Transverse colon (tissue), 4 donors: Measurements from ENCODE around the gene TRPM3.

Source experiments
- CTCF ChIP-seq, 5 experiments: fragments of 200-600 bp in 3 of 5; fragments of 450-650 bp in 2 of 5; sonication (generic) in 3 of 5; IDR thresholded peaks; 1 replicate in 2 of 5; 2 replicates in 3 of 5; pipeline ENCODE4 v1.5.1; 2016 to 2017; ENCODE audit warnings: antibody characterized with exemption in 5 of 5, inconsistent platforms in 3 of 5, mild to moderate bottlenecking in 2 of 5, moderate library complexity in 1 of 5
- EP300 ChIP-seq: sonication (generic); formaldehyde crosslinking; IDR thresholded peaks from one replicate; pipeline ENCODE4 v1.6.1; 2017; ENCODE audit warnings: antibody characterized with exemption, low read depth
- POLR2AphosphoS5 ChIP-seq, 3 donors: sonication (generic); formaldehyde crosslinking; IDR thresholded peaks; one replicate each; pipeline ENCODE4 v1.6.1; 2016; ENCODE audit warnings: antibody characterized with exemption in 3 of 3

DNA sequence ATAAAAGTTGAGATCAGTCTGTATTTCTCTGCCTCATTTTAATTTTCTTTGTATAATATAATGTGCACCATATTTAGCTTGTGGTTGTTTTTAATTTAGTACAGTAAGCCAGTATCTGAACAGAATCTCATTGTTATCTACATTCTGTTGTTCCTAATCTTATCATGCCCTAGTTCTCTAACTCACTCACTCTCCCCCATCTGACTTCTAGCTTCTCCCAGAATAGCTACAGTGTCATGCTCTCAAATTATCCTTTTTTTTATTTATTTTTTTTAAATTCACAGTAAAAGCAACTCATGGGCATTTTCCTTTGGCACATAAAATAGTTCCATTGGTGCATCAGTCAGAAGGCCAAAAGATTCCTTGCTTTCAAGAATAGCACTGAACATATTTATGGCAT lies 156.6 kb downstream of the TRPM3 start:
- TF ChIP-seq CTCF (IDR thresholded peaks at IDR 0.05) (no peak), EP300 (no peak), POLR2AphosphoS5 (IDR thresholded peaks at IDR 0.05) (no peak)
